Kidney tubule cell (primary cell): ENCODE measurements around the gene TIMM22.
A peak's percentile ranks its signal among the peaks of the same experiment; 100 is the strongest.
"Not testable (repeated sequence)": the region's sequence is repeated elsewhere in the genome, so short reads cannot be mapped to it uniquely, and the experiment has no call there.

ENCODE experiments used
- DNase-seq: peaks from one replicate; pipeline ENCODE4 v3.0.0-alpha.2; 2018; ENCODE audit warnings: low spot score

Gene TIMM22

DNA sequence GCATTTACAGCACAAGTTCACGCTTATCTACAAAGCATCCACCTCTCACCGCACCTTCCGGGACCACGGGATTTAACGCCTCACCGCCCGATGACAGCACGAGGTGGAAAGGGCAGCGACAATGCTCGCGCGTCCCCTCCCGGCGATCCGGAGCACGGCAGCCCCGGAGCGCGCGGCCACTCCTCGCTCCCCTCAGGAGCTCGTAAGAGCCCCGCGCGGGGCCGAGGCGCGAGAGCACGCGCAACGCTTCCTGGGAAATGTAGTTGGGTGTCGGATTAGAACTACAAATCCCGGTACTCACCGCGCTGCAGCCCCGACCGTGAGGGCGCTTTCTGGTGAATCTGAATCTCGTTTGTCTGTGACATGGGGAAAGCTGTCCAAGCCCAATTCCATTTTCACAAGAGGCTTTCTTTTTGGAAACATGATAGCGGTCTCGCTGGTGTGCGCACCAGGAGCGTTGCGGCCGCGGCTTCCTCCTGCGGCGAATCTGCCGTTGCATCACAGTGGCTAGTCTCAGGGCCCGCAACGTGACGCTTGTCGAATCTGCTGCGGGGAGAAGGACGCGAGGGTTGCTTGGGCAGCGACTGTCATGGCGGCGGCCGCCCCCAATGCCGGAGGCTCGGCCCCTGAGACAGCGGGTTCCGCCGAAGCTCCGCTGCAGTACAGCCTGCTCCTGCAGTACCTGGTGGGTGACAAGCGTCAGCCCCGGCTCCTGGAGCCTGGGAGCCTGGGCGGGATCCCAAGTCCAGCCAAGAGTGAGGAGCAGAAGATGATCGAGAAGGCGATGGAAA lies at the start of gene TIMM22:
TIMM22 (plus strand) TSS at position 576 of the 791 bp plus-strand sequence; CDS start at position 590, 14 bp downstream.
- DNase-seq = peak; percentile 99

DNA sequence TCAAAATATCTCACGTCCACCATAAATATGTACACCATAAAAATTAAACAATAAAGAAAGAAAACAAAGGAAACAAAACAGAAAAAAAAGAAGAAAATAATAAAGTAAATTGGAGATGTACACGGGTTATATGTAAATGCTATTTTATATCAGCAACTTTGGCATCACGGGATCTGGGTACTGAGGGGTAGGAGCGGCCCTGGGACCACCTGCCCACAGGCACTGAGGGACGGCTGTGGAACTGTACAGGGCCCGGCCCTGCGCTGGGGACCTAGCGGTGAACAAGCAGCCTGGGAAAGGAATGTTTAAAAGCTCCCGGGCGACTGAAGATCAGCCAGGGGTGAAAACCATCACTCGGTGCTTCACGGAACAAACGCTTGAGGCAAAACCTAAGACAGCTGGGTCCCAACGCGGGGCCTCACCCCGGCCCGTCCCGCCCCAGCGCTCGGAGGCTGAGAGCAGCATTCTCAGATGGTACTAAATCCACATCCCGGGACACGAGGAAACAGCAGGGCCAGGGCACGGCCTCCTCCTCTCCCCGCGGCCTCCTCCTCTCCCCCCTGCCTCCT lies 48.6 kb upstream of the TIMM22 start:
- DNase-seq = peak; percentile 42

DNA sequence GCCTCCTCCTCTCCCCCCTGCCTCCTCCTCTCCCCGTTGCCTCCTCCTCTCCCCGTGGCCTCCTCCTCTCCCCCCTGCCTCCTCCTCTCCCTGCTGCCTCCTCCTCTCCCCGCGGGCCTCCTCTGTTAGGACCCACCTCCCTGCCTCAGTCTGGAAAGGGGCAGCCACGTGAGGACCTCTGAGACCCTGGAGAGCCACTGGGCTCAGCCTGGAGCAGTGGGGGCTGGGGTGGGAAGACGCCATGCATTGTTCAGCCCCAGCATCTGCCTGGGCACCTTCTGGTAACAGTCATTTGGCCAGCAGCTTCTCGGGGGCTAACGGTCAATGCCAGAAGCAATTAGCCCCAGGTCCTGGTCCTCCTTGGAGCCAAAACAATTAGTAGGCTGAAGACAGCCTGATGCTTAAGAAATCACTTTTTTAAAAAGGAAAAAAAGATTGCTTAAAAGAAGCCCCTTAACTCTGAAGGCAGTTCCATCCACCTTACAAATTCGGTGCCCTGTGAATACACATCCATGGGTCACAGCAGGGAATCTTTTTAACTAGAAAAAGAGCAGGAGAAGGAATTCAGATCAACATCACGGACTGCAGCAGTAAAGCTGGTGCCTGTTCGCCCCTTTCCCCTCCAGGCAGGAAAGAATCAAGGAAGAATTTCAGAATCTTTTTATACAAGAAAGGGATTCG lies 47.2 kb upstream of the TIMM22 start:
- no peak for DNase-seq

DNA sequence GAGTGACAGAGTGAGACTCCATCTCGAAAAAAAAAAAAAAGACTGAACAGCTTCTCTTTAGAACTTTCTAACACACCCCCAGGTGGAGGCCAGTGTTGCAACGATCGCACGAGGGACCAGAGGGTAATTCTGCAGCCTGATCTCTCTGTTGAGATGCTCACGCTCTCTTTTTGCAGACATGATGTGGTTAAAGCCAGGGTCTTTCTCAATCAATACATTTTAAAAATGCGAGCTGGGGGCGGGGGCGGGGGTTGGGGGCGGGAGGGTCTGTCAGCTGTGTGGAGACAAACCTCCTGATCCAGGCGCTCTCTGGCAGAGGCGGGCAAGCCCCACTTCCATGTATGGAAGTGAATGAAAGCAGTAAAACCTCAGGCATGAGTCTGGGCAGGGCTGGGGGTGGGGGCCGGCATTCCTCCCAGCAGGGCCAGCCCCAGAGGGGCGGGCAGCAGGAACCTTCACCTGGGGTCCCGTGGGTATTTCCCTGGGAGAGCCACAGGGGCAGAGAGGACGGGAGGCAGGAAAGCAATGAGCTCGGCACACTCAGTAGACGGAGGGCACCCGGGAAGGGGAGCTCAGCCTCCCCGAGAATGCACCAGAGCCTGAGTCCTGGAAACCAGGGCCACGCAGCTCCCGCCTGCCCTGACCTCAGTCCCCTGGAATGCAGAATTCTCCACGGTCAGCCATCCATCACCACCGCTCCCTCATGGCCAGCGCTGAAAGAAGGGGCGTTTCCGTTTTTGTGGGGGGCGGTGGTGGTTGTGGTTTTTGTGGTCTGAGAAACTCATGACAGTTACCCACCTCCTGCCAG lies 45.4 kb upstream of the TIMM22 start:
- DNase-seq = peak; percentile 98

DNA sequence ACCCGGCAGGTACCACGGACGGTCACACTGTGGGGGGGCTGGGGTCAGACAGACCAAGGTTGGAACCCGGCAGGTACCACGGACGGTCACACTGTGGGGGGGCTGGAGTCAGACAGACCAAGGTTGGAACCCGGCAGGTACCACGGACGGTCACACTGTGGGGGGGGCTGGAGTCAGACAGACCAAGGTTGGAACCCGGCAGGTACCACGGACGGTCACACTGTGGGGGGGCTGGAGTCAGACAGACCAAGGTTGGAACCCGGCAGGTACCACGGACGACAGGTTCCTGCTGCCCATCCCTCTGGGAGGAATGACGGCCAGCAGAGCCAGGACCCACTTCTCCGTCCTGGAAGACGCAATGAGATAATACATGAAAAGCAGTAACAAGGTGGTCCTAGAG lies 44.3 kb upstream of the TIMM22 start:
- not testable (repeated sequence) for DNase-seq

DNA sequence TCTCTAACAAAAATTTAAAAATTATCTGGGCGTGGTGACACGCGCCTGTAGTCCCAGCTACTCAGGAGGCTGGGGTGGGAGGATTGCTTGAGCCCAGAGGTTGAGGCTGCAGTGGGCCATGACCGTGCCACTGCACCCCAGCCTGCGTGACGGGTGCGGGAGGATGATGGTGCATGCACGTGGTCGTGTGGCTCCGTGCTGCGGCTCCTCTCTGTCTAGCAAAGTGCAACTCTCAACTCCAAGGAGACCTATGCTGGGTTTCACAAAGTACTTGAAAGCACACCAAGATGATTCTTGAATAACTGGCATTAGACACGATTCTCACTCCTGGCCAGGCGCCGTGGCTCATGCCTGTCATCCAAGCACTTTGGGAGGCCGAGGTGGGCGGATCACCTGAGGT lies 43.2 kb upstream of the TIMM22 start:
- no peak for DNase-seq

DNA sequence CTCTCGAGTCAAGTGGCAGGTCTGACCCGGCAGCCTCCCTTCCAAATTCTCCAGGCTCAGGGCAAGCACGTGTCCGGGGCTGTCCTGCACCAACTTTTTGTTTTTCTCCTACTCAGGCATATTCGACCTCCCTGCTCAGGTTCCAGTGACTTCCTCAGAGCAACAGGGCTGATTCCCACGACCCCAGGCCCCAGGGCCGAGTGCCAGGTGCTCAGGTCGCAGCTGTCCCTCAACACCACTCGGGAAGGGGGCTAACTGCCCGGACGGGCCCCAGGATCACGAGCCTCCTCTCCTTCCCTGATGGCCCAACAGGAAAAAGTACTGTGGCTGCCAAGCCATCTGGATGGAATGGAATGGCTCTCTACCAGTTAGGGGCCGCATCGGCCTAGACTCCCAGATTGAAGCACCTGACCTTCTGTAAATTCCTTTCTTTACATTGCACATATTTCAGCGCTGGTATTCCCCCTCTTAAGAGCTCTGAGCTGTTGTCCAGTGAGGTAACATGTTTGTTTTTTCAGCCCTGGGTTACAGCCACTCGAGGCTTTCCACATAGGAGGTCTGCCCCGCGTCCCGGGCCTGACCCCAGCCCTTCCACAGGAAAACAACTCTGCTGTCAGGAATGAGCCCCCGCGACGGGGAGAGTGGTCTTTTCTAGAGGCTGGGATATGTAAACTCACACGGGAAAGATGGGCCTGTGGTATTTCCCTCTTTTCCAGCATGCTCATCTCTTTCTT lies 42.3 kb upstream of the TIMM22 start:
- DNase-seq = peak; percentile 56

DNA sequence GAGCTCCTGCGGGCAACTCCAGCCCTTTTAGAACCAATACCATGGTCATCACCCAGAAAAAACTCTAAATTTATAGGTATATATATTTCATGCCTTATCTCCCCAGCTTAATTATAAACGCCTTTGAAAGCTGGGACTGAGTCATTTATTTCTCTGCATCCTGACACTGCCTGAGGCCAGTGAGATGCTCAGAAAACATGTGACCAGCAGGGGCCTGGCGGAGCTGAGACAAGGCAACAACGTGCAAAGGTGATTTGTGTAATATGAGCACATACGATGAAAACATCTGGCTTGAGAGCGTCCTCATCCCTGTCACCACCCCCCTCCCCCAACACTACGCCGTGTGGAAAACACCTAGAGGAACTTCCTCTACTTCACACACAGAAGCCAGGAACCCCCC lies 40.0 kb upstream of the TIMM22 start:
- peak; percentile 45 for DNase-seq

DNA sequence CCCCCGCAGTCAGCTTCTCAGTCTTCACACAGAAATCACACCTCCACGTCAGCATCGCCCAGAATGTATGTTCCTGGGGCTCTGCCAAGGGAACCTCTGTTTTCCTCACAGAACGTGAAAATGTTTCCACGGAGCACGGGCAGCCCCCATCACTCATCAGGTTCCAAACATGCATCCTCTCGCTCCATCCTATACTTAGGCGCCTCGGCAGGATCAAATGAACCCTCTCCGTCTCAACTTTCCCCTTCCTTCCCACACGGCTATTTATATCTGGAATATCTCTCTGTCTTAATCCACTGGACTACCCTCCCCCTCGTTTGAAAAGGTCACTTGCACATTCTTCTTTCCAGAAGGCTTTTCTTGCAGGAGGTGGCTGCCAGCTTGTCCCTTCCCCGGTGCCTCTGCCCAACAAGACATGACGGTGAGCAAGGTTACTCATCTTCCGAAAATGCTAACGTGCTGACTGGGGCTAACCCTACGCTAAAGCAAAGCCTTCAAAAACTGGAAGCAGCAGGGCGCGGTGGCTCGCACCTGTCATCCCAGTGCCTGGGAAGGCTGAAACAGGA lies 39.0 kb upstream of the TIMM22 start:
- peak; percentile 48 for DNase-seq

DNA sequence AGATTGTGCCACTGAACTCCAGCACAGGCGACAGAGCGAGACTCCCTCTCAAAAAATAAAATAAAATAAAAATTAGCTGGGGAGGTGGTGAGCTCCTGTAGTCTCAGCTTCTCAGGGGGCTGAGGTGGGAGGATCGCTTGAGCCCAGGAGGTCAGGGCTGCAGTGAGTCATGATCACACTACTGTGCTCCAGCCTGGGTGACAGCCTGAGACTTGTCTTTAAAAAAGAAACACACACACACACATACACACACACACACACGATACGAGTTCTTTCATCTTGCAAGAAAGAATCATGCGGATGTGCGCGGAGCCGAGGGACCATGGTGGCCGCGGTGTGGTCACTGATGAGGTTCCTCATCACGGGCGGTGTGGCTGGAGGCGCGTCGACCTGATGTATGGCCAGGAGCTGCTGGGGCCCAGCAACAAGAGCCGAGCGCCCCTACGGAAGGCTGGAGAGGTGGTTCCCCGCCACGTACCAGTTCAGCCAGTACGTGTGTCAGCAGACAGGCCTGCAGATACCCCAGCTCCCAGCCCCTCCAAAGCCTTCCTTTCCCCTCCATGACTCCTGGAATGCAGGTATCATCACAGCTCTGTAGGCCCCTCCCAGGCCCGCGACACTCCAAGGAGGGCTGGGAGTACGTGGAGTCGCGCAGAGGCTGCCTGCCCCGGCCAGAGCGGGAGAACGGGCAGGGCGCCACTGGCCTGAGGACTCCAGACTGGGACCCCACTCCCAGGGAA lies 38.0 kb upstream of the TIMM22 start:
- DNase-seq = peak; percentile 30

DNA sequence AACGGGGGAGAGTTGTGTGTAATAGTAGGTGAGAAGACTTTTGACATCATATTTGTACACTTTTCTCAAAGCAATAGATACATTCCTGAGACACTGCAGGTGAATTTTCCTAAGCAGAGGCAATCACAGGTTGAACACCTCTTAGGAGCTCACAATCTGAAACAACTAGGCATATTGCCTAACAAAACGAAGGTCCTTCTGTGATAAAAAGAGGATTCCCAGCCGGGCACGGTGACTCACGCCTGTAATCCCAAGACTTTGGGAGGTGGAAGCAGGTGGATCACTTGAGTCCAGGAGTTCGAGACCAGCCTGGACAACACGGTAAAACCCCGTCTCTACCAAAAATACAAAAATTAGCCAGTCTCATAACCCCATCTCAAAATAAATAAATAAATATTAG lies 34.8 kb upstream of the TIMM22 start:
- no peak for DNase-seq

DNA sequence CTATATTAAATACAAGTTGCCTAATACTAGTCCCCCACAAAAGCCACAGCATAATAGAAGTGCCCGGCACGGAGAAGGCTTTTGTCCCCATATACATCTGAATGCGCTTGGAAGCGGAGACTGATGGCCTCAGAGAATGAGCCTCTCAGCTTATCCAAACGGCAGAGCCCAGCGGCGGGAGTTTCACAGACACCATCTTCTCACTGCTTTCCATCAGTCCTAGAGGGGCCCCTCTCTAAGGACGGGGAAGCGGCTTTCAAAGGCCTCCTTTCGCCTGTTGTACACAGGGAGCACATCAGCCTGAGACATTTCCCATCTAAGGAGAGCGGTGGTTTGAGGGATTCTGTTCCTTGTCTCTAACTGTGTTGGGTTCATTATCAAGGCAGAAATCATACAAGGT lies 34.3 kb upstream of the TIMM22 start:
- DNase-seq = no peak

DNA sequence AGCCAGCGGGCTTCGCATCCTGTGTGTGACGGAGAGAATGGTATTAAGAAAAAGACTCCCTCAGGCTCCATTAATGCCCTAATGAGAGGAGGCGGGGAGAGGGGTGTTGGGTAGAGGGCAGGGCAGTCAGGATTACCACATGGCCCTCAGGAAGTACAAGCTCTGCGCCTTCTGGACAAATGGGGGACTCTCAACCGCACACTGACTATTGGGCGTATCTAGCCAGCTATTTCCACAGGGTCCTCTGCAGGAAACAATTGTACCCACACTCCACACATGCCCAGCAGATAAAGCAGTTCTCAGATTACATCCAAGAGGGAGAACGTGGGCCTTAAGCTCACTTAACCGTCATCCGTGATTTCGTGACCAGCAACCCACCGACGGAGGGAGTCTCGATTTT lies 32.1 kb upstream of the TIMM22 start:
- no peak for DNase-seq

DNA sequence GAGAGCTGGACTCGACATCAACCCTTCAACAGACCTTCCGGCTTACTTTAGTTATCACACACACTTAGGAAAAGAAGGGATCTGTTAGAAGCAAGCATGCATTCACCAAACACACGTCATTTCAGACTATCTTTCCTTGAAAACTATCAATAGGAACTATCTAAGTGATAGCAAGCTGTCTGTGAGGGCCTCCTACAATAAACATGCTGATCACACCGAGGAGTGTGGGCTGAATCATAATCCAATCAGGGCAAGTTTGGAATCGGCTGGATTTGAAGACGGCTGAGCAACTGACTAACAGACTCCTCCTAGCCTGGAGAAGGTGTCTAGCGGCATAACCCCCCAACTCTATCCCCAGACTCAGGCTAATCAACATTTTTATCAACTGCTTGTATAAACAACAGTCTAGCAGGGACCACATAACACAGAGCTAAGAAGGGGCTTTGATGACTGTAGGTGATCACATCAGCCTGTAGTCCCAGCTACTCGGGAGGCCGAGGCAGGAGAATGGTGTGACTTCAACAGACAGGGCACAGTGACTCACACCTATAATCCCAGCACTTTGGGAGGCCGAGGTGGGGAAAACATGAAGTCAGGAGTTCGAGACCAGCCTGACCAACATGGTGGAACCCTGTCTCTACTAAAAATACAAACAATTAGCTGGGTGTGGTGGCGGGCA lies 31.5 kb upstream of the TIMM22 start:
- no peak for DNase-seq

DNA sequence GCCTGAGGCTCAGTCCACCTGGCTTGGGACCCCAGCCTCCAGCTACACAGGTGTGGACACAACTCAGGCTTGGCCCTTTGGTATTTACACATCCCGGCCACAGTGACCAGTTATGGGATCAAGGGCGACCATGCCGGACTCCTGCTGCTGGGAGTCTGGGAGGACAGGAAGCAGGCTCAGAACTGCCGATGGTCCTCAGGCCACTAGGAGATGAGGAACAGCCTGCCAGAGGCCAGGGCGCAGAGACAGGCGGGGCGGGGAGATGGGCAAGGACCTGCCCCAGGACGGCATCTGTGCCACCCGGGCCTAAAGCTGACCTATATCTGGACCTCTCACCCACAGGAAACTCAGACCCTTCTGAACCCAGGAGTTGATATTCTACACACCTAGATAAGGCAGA lies 29.8 kb upstream of the TIMM22 start:
- DNase-seq = no peak

DNA sequence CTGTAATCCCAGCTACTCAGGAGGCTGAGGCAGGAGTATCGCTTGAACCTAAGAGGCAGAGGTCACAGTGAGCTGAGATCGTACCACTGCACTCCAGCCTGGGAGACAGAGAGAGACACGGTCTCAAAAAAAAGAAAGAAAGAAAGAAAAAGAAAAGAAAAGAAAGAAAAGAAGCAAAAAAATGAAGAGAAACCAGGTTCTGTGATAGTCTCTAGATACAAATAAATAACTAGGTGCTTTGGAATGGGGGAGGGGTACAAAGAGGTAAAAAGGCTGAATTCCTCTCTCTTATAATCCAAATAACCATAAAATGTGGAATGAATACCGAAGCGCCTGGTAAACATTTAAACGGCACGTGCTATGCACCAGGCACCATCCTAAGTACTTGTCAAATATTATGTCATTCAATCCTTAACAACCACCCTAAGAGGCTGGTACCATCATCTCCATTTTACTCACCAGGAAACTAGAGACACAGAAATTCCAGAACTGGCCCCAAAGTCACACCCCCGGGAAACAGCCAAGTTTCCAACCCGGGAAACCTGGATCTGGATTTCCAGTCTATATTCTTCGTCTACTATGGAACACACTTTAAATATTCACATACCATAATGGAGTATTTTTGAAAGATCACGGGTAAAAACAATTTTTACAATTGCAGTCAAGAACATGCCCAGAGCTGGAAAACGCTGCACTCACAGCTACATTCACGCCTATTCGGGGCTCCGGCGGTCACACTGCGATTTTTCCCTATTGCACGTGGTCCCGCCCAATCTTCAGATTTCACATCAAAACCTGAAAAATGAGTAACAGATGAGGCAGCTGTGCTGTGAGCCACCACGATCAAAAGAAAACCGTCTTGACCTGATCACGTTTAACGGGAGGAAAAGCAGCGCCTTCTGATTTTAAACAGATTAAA lies 27.9 kb upstream of the TIMM22 start:
- DNase-seq = no peak

DNA sequence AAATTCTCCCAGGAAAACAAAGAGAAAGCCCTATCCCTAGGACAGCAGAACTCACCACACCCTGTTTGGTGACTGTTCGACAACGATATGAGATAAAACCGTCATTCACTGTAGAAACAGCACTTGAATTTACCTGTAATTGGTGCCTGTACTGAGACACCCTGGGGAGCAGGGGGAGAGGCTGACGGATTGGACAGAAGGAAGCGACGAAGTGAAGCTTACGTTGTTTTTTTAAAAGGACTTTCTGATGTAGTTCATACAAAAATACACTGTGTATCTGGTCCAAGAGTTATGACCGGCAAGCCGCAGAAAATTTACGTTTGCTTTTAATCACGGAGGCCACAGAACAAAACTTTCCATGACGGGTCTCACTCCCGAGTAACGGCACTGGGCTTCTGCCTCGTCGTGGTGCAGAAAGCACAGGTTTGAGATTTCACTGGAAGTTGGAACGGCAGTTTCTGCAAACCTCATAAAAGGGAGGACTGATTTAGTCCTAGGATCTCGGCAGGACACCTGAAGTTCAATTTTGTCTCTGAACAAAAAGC lies 27.0 kb upstream of the TIMM22 start:
- no peak for DNase-seq

DNA sequence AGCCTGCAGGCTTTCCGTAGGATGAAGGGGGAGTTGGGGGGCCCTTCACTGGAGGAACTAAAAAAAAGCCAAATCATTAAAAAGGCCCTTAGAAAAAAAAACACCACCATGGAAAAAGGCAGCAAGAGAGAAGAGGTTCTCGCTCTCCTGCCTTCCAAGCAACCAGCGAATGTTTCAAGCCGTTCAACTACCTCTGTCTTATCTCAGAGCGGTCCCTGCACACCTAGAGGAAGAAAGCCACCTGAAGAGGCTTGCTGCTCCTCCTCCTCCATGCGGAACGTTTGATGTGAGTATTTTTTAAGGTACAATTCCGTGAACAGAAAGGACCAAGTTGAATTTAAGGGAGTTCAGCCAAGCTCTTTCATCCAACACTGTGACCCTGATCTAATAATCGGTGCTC lies 26.6 kb upstream of the TIMM22 start:
- DNase-seq = no peak

DNA sequence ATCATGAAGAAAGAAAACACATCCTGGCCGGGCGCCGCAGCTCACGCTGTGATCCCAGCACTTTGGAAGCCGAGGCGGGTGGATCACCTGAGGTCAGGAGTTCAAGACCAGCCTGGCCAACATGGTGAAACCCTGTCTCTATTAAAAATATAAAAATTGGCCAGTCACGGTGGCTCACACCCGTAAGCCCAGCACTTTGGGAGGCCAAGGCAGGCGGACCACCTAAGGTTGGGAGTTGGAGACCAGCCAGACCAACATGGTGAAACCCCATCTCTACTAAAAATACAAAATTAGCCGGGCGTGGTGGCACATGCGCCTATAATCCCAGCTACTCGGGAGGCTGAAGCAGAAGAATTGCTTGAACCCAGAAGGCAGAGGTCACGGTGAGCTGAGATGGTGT lies 25.1 kb upstream of the TIMM22 start:
- not testable (repeated sequence) for DNase-seq
